Mesenteric fat pad (tissue), 1 donor: ENCODE results near the gene LCN9. TPM values are rescaled to one million over a fixed set of nuclear protein-coding genes. Genes with fewer than 3 reads are reported as not detected.

Source experiments
- DNase-seq: peaks from one replicate; pipeline ENCODE4 v3.0.0-alpha.2; 2020; ENCODE audit warnings: low spot score
- total RNA-seq: library from RNA; stranded (reverse); fragmentation: NEBNext Ultra II Directional; extraction: Animal tissue kit (Norgen Biotek cat#: 25700); gene quantifications from one replicate; pipeline ENCODE4 v1.2.1, GENCODE V29; 2021
- donor health status: DM: yes; HTN: yes; CAD: no.

The LCN9 gene
- total RNA-seq, 1 donor from 2014 or later: not detected

DNA sequence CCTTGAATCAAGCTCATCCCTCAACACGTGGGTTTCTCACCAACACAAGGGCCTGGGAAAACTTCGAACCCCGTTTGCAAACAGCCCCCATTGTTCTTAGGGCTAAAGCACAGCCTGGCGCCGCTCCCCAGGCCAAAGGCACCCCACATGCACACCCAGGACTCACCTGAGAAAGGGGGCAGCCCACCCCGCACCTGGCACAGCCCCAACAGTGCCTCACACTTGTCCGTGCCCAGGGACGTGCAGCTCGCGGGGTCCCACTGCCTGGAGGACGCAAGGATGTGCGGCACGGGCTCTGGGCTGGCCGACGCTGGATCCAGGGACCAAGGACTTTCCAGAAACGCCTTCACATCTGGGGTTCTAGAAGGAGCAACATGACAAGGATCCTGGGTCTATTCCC is 33.3 kb downstream of the LCN9 start:
- DNase-seq: no peak

DNA sequence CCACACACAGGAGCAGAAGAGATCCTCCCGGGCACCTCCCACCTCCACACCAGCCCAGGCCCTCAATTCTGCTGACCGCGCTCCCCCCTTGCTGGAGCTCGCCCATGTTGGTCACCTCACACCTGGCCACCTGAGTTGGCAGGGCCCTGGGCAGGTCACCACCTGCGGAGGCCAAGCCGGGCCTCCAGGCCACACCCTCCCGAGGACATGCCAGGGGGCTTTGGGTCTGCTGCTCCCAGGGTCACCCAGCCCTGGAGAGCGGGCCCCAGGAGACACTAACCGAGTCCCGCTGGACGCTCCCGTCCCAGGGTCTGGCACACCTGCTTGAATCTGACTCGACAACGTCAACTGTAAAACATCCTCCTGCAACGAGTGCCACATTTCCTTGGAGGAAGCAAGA is 34.1 kb downstream of the LCN9 start:
- DNase-seq: no peak

DNA sequence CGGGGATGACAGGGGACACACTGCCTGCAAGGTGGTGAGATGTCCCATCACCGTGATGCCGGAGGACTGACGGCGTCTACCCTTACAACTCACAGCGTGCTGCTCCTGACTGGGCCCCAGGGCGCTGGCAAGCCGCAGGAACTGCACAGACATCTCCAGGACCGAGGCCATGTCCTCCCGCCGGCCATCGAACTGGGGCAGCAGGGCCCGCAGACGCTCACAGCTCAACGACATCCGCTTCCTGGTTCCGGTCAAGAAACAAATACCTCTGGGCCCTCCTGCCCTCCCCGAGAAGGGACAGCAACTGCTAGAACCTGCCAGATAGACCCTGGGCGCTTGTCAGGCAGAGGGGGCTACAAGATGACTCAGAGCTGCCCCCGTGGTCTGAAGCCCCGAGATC is 35.1 kb downstream of the LCN9 start:
- no peak for DNase-seq

DNA sequence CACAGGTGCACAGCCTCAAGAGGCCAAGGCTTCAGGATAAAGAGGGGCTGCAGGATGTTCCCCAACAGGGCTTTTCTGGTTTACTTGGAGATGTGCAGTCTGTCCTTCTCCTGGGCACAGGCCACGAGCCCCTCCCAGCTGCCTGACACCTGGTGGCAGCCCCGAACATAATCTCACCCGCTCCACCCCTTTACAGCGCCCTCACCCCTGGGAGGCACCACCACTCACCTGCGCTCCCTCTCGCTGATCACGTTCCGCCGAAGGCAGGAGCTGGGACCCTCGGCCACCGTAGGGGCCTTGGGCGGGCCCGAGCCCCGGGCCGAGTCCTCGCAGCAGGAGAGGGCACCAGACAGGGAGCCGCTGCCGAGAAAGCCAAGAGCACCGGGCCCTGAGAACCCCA is 35.7 kb downstream of the LCN9 start:
- DNase-seq: no peak

DNA sequence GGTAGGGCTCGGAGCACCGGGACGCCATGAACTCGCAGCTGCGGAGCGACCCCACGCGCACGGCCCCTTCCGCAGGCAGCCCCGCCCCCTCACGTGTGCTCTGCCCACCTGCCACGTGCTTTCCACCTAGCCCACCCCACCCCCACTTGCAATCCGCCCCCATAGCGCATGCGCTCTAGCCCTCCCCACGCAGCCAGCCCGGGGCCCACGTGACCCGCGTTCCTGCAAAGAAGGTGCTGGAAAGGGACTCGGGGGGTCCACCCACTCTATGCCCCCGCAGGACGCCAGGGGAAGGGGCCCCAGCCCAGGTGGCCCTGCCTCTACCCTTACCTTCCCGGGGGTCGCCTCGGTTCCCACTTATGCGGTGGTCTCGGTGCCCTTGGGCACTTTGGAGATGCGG is 36.3 kb downstream of the LCN9 start, which contains the start of gene SOHLH1:
Gene SOHLH1, minus strand, starts transcription at position 42 of the 400 bp plus-strand sequence. Its CDS starts 14 bp downstream, at position 28.
- no peak for DNase-seq

DNA sequence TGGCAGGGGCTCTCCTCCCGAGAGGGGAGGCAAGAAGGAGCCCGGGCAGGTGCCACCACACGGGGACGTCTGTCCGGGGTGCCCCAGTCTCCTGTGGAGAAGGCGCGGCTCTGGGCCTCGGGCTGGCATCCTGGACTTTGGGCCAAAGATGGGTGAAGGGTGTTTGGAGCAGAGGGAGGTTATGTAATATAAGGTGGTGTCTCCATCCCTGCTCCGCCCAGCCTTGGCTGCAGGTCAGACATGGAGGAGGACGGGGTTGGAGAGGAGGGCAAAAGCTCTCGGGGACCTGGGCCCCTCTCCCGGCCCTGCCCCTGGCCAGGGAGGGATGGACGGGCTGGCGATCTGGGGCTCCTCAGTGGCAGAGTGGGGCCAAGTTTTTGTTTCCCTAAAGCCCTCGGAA is 37.4 kb downstream of the LCN9 start:
- no peak for DNase-seq

DNA sequence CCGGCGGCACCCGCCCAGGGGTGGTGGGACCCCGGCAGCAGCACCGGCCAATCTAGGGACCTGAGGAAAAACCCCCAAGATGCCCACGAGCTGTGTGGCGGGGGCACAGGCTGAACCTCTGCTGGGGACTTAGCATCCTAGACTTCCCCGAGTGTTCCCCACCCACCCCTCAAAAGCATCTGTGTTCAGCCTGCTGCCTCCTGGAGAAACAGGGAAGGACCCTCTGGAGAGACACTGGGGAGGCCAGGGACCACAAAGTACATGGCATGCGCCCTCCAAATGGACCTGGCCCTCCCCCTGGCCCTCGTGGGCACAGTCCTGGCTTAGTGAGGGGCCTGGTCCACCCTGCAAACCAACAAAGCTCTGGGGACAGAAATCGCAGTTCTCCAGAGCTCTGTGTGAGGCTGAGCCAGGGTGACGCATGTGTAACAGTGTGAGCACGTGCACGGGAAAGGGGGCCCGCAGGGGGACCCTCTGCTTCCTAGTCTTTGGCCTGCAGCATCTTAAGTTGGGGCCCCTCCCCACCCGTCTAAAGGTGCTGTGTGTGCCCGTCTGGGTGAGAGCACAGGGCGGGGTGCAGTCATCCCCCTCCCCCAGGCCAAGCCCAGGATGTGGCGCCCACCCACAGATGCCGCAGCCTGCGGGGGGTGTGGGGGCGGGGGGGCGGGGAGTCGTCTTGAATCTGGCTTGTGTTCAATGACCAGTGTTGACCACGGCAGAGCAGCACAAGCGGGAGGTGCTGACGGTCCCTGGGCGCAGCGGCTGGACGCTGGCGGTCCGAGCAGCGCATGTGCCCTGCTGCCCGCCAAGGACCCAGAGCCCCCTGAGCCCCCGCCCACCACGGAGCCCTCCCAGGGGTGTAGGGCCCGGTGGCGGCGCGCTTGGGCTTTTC is 38.2 kb downstream of the LCN9 start:
- DNase-seq: no peak

DNA sequence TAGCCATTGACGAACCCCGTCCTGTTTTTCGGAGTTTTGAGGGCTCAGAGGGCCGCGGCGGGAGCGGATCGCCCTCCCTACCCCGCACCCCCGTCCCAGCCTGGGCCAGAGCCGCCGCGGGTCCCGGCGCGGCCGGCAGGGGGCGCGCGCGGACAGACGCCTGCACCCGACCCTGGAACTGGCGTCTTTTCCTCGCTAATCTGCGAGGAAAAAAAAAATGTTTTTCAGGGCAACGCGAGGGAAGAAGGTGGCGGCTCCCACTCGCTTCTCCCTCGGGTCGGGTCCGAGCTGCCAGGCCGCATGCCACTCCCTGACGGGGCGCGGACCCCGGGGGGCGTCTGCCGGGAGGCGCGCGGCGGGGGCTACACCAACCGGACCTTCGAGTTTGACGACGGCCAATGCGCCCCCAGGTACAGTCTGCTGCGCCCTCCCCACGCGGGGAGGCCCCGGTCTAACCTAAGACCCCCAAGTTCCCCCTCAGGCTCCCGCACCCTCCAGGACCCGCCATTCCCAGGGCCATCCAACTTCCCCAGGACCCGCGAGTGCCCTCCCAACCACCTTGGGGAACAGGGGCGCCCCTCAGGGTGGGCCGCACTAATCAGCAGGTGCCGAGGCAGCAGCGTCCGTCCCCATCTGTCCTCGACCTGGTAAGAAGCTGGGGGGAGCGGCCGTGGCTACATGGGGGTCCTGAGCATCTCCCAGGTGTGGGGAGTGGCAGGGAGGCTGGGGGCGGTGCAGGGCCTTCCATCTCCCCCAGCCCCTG is 39.0 kb downstream of the LCN9 start, which contains the start of gene KCNT1:
Gene KCNT1, plus strand, starts transcription at position 227 of the 763 bp plus-strand sequence. Its CDS starts 74 bp downstream, at position 301.
- no peak for DNase-seq

DNA sequence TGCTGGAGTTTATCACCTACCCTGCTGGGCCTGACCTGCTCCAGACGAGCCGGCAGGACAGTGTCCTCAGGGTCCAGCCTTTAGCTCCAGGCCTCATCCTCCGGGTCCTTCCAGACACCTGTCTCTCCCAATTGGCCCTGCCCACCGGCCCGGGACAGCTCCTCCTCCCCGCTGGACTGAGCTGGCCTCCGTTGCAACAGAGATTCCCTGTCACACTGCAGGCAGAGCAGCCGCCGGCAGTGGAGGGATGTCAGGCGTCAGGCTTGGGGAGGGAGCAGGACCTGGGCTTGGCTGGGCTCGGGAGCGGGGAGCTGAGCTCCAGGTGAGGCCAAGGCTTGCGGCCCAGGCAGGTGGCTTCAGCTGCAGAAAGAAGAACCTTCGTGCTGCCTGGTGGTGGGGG is 40.6 kb downstream of the LCN9 start:
- DNase-seq: no peak

DNA sequence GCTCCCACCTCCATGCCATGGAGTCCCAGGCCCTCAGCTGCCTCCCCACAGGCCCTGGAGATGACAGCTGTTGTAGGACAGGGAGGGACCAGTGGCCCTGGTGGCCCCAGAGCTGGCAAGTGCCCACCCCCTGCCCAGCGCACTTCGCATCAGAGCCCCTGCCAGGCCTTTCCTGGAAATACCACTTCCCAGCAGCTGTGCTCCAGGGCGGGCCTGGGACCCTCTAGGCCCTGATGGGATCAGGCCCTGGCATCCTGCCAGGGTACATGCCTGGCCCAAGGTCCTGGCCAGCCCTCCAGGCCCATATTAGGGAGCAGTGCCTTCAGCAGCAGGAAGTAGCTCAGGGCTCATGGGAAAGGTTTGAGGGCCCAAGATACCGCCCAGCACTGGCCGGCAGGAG is 41.4 kb downstream of the LCN9 start:
- DNase-seq: no peak

DNA sequence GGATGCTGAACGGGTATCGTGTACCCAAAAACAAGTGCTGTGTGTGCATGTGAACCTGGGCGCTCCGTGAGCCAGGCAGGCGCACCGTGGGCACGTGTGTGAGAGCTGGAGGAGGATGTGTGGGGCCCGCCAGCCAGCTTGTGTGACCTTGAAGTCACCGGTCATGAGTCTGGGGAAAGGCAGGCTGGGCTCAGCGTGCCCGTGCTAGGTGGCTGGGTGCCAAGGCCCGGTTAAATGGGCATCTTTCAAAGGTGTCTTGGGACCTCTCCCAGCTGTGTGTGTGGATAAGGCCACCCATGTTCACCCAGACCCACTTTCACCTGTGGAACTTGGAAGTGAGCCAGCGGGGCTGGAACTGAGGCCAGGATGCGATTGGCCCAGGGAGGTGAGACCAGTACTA is 42.3 kb downstream of the LCN9 start:
- DNase-seq: no peak

DNA sequence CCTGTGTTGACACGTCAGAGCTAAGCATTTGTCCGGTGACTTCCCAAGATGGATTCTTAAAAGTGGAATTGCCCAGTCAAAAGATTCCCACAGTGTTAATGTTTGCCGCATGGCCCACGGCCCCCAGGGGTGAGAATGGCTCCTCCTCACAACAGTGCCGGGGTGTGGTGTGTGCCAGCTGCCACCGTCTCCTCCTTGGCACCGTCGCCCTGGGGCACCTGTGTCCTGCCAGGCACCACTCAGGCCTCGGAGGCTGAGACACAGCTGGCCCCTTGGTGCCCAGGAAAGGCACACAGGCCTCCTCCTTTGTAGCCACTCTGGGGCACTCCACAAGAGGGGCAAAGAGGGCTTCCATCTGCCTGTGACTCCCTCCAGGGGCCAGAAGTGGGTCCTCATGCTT is 43.2 kb downstream of the LCN9 start:
- DNase-seq: no peak

DNA sequence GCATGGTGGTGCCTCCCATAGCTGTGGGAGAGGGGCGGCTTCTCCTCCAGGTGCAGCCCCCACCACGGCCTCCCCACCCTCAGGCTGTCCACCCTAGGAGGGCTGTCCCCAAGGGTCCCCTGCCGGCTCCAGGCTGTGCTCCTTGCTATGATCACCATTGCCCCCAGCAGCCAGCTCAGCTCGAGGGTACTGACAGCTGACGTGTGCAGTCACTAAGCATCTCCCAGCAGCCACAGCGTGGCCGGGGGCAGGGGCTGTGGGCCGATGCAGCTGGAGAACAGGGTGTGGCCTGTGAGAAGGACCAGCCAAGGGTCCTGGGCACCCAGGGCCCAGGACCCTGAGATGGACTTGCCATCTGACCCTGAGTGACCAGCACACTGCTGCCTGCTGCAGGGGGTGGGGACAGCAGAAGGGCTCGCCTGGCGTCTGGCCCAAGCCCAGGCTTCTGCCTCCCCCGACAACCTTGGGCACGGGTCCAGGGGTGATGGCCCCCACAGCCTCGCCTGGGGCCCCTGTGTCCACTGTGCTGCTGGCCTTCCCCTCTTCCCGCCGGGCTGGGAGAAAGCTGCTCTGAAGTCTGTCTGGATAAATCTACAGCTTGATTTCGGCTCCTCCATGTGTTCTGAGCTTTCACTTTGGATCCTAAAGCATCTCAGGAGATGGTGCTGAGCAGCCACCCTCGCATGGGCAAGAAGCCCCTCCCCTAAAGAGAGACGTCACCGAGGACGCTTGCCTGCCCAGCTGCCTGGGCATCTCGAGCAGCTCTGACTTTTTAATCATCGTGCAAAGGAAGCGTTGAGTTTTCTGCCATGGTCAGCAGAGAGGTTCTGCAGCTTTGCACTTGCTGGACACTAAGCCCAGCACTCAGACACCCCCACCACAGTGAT is 44.4 kb downstream of the LCN9 start:
- DNase-seq: no peak

DNA sequence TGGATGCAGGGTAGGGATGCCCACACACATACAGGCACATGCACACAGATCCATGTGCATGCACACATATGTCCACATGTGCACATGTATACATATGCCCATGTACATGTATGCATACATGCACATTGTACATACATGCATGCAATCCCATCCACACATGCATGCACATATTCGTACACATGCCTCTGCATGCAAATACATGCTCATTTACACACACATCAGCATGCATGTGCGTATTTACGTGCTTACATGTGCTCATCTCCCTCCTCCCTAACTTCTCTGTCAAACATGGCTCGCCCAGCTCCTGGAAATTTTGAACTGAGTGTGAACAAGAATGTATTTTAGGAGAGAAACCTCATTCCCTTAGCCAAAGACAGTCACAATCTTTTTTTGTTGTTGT is 45.1 kb downstream of the LCN9 start:
- no peak for DNase-seq

DNA sequence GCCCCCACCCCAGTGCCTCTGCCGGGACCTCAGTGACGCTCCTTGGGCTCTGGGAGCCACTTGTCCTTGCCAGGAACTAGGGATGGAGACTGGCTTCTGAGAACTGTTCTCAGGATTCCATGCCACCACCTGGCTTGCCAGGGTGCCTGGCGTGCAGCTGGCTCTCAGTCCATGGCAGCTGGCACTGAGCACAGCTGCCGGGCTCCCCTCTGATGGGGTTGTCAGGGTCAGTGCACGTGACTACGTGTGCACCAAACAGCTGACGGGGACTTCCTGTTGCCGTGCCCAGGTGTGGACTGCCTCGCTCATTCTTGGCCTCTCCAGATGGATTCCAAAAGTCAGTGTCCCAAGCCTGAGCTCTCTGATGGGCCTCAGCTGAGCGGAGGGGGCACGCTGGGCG is 48.3 kb downstream of the LCN9 start:
- DNase-seq: no peak

DNA sequence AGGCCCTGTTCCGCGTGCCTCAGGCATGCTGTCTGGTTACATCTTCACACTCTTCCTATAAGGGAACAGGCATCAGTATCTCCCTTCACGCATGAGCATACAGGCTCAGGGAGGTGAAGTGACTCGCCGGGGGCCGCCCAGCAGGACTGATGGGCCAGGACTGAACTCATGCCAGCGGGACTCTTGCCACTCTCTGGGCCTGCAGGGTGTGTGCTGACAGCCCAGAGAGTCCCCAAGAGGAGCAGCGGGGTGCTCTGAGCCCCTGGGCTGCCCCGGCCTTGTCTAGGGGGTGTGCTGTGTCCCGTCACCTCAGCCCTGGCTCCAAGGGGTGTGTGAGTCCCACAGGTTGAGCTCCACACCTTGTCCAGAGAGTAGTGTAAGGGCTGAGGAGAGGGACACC is 48.8 kb downstream of the LCN9 start:
- no peak for DNase-seq

DNA sequence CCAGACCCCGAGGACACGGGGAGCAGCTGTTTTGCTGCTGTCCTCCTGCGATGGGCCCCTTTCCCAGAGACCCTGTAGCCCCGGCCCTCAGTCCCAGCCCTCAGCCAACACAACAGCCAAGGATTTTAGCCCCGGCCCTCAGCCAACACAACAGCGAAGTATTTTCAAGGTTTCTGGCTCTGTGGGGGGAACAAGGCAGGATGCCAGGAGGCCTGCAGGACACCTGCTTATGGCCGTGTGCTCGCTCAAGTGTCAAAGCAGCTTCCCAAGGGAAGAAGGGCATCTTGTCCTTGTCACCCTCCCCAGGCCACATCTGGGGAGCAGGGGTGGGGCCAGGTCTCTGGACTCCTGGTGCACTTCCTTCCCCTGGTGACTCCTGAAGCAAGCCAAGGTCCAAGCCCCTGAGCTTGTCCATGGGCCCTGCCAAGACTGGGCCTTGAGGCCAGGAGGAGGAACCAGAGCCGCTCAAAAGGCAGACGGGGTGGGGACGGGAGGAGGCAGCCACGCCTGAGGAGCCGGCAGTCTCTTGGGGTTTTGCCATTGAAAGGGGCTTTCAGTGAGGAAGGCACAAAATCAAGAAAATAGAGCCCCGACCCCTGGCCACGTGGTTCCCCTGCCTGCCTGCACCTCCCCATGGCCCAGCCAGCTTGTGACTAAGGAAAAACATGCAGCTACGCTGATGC is 49.6 kb downstream of the LCN9 start:
- DNase-seq: no peak

DNA sequence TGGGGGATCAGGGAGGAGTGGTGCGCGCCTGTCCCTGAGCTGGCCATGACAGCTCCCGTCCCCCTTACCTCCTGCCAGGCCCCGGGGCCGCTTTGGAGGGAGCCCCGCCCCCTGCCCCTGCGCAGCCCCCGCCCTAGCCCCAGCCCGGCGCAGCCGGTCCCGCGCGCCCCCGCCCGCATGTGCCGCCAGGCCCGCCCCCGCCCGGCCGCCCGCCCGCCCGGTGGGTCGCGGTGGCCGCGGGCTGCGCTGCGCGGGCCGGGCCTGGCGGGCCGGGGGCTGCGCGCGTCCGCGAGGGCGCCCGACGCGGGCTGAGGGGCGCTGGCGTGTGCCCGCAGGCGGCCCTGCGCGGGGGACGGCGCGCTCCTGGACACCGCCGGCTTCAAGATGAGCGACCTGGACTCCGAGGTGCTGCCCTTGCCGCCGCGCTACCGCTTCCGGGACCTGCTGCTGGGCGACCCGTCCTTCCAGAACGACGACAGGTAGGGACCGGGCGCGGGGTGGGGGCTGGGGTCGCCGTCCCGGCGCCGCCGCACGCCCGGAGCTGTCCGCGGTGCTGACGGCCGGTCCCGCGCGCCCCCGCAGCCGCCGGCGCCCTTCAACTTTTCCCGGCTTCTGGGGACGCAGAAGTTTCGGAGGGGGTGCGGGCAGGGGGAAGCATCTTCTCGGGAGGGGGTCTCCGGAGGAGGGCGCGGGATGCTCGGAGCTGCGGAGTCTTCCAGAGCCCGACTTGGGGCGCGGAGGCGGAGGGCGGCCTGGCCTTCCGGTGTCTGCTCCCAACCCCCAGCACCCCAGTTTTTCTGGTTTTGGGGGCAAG is 51.3 kb downstream of the LCN9 start:
- no peak for DNase-seq

DNA sequence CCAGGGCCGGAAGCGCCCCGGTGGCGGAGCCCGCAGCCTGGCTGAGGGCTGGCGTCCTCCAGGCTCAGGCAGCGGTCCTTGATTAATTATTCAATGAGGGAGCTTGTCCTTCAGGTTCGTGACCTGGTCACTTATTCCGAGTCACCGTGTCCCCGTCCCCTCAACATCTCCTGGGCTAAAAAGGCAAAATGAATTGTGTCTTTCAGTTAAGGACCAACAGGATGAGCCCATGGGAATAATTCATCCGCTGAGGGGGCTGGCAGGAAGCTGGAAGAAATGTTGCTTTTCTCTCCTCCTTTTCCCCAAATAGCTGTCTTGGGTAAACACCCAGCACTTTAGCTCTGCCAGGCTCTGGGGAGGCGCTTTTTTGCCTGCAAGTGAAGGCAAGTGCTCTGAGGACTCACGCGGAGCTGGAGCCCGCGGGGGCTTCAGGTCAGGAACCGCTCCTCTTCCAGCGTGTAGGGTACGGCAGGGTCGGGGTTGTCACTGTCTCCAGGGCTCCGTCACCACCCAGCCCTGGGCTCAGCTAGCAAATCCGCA is 52.0 kb downstream of the LCN9 start:
- DNase-seq: no peak

DNA sequence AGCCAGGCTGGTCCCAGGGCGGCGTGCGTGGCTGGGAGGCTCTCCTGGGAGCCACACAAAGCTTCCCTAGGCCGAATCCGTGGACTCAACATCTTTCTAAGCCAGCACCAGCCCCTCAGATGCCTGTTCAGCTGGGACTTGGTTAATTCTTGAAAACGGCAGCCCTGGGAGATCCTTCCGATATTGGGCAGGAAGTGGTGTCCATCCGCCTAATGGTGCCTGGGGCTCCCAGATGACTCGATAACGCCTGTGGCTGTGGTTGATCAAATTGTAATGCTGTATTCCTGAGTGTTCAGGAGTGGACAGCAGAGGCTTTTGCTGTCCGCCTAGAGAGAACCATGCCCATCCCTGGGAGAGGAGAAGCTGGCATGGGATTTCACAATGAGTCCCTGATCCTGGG is 52.9 kb downstream of the LCN9 start:
- DNase-seq: no peak
